Hippocampal formation (tissue), 2 donors: ENCODE results near the gene PARP12.

Source experiments
- DNase-seq, 2 donors: peaks; one replicate each; lab custom pipeline; 2025; lab: John Stamatoyannopoulos, UW

The PARP12 gene

DNA sequence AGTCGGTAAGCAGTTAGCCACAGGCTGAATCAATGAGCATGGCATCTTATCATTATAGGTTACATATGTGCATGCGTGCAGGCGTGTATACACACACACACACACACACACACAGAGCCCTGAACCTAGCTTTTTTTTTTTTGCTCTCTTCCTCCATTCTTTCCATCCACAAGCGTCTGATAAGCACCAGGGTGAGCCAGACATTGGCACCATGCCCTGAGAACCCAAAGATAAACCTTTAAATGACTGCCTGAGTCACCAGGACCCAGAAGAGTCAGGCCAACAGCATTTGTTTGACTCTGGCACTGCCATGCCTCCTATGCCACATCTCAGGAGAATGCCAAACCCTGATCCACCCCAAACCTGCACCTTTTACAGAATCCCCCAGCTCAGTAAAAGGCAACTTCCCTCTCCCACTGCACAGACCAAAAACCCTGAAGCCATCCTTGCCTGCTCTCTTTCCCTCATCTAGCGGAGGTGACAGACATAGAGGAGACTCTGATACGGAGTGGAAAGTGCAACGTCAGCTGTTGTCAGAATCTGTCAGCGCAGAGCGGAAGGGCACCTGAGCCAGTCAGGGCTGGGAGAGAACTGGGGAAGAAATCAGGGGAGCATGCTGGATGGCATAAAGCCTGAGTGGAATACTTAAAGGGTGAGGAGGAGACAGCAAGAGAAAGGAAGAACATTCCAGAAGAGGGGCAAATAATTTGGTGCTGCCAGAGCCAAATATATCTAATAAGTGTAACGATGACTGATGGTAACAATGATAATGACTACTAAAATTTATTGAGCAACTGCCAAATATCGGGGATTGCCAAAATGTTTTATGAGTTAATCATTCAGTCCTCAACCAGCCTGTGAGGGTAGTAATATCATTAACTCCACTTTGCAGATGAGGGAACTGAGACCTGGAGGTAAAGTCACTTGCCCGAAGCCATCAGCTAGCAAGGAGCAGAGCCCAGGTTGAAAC, 3.2 kb downstream of the PARP12 start:
- no peak for DNase-seq

DNA sequence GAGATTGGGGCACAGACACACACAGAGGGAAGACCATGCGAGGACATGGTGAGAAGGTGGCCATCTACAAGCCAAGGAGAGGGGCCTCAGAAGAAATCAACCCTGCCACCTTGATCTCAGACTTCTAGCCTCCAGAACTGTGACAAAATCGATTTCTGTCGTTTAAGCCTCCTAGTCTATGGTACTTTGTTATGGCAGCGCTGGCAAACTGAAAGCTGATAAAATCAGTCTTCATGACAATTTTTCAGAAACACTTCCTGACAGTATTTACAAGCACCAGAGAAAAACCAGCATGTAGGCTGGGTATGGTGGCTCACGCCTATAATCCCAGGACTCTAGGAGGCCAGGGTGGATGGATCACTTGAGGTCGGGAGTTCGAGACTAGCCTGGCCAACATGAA, 4.2 kb downstream of the PARP12 start:
- DNase-seq, result no peak

DNA sequence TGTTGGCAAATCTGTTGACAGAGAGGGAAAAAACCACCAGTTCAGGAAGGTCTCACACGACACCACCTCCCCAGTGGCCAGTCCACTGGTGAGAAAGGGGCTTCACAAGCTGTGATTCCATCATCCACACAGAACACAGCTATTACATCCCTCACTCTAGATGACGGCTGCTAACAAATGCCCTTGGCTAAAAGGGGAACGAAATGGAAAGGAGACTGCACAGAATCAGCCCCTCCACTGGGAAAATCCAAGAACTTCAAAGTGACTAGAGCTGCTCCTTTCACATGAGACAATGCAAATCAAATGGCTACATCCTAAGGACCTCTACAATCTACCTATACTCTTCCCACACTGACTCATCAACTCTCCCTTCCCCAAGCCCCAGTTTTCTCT, 5.6 kb downstream of the PARP12 start:
- DNase-seq, result no peak

DNA sequence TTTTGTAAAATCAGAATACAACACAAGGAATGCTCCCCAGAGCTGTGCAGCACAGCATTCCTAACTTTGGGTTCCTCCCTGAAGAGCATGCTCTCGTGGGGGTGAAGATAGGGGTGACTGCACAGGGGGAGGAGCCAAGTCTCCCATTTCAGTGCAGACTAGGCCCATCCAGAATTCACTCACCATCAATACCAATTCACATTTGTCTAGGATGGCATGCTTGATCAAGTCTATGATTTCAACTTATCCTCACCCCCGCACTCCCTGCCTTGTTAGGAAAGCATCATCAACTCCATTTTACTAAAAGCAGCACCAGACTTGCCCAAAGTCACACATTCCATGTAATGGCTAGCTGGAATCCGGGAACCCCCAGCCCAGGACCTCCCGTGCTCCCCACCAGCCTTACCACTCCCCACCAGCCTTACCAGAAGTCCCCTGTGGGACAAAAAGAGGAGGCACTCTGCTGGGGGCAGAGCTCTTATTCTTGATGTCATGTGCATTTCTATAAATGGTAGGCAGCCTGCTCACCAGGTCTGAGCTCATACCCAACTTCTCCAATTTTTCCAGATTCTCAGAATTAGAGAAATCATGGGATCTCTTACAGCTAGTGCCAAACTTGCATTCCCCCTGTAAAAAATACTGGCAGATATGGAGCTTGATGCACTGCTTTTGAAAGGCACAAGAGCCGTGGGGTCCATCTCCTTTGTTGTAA, 6.2 kb downstream of the PARP12 start:
- no peak for DNase-seq

DNA sequence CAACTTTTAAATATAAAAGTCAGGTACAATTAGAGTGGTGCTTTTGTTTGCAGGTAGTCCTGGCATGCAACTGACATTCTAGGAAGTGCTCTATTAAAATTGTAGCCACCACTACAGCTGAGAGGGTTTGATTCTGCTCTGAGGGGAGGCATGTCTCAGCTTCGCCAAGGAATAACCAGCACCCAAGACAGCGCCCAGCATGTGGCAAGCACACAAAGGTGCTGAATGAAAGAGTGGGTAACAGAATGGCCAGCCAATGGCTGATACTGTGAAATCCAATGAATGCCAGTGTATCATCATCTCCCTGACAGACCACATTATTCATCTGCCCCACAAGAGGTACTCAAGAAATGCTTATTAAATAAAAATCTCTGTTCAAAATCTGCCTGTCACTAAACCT, 6.9 kb downstream of the PARP12 start:
- no peak for DNase-seq

DNA sequence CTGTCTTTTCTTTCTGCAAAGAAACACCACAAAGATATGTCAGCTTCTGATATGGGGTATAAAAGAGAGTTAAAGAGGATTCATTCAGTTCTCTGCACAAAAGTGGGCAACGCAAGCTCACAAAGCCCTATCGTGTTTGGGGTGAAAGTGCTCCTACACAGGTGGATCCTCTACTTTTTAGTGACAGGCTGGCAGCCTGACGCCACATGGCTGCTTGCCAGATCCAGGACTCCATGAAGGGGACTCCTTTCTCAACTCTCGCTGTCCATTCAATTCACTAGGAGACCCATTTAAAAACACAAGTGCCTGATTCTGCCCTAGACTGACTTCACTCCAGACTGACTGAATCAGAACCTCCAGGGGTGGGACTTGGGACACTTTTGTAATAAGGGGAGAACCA, 8.0 kb downstream of the PARP12 start:
- no peak for DNase-seq

DNA sequence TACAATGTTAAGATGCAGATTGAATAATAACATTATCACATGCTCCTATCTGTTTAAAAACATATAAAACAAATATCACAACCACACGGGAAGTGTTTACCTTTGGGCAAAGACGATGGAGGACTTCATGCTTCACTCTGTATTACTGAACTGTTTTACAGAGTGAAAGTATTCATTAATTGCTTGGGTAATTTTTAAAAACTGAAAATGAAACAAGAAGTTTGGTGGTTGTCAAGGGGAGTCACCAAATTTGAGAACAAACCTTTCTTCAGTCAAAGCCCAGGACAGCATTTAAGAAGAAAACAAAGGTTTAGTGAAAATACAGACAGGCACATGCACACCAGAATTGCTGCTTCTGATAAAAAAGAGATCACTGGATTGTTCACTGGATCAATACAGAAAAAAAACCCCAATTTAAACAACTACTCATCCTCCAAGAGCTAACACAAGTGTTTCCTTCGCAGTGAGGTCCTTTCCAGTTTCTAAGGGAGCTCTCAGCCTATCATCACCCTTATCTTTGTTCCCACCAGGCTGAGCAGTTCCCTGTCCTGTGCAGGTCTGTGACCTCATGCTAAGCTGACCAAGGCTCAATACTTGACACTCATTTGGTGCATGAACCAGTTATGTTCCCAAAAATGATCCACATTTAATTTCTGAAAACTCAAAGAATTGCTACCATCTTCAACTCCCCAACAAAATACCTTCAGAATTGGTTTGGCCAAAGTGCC, 8.8 kb downstream of the PARP12 start:
- no peak for DNase-seq

DNA sequence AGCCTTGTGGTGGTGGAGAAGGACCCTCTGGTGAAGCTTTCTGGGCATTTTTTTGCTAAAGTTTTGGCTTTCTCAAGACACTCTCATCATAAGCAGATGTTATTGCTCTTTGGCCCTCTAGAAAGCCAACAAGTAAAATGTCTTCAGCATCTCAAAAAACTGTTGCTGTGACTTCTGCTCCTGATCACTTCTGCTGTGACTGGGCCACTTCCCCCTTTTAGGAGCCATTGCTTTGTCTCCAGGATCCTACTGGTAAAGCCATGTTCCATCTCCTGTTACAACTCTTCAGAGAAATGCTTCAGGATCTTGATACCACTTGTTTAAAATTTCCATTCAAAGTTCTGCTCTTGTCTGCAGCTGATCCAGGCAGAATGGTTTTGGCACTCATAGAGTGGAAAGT, 10.9 kb downstream of the PARP12 start:
- no peak for DNase-seq

DNA sequence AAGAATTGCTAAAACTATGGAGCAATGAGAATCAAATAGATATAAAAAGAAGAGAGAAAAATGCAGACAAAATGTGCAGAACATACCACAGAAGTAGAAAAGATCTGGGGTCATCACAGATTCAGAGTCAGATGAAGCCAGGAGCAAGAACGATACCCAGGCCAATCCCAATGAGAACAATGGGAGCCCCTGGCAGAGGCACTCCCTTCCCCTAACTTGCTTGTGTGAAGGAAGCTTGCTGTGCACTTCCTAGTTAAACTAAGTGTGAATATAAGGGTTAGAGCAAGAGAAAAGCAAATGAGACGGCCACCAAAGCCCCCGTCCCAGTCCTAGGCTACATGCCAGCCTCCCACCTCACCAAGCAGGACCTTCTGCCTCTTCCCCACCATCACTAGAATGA, 12.7 kb downstream of the PARP12 start:
- DNase-seq, result no peak

DNA sequence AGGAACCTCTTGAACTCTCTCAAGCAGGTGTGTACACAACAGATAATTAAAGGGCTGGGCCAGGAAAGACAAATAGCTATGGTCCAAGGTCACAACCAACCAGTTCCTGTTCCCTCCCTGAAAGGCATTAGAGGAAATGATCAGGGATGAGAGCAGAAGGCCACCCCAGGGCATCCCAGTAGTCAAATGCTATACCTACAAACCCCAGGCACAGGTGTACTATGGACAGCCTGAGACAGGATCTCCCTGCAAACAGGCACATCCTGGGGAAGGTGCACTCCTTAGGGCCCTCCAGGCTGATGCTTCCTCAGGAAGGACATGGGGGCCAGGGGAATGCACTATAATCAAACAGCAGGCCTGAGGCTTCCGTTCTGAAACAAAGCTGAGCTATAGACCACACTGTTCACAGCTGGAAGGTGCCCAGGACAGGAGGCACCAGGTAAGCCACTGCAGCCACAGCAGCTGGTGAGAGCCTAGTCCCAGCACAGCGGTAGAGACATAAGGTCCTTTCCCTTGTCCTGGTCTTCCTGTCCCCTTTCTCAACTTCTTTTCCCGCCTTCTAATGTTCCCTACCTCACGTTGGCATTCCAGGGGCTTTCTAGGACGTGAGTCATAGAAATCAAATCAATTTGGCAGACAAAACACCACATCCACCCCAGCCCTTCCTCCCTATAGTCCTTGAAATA, 13.3 kb downstream of the PARP12 start:
- DNase-seq, result no peak

DNA sequence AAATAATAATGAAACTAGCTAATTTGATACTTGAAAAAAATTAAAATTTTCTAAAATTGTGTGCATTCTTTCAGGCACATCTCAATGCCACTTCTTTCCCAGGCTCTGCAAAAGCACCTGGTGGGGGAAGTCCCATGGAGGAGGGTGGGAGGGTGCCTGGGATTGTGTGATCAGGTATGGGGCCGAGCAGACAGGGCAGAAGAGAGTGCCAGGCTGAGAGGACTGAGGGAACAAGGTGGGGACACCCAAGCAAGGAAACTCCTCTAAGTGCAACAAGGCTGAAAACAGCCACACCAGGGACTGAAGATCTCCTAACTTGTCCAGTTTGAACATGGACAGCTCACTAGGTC, 13.8 kb downstream of the PARP12 start:
- DNase-seq, result no peak

DNA sequence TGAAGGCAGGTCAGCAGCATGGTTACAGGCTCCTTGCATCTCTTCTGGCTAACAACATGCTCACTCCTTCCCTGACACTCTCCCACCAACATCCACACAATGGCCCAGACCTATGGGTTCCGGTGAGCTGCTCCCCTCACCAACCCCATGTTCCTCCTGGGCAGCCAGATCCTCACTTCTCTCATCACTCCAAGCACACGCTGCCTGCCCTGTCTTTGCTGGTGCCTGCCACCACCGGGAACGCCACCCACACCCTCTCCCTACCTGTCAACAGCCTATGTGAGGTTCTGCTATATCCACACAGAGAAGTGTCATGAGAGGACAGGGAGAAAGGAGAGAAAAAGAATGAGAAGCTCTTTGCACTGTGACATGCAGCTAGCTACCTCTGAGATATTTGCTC, 14.6 kb downstream of the PARP12 start:
- DNase-seq, result no peak

DNA sequence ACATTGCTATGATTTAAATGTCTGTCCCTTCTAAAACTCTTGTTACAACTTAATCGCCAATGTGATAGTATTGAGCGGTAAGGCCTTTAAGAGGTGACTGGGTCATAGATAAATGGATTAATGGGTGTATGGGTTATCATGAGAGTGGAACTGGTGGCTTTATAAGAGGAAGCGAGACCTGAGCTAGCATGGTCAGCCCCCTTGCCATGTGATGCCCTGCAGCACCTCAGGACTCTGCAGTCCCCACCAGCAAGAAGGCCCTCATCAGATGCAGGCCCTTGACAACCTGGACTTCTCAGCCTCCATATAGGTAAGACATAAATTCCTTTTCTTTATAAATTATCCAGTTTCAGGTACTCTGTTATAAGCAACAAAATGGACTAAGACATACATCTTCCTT, 15.6 kb downstream of the PARP12 start:
- no peak for DNase-seq

DNA sequence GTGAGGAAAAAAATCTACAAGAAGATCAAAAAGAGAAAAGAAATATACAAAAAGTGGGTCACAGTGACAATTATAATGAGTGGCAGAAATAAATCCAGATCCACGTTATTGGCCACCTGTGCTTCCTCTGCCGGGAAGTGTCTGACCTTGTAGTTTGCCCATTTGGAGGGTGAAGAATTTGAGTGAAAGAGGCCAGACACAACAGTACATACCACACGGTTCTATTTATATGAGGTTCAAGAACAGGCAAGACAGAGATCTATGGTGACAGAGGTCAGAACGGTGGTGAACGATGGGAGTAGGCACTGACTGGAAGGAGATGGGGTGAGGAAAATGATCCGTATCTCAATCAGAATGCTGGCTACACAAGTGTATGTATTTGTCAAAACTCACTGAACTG, 17.1 kb downstream of the PARP12 start:
- no peak for DNase-seq

DNA sequence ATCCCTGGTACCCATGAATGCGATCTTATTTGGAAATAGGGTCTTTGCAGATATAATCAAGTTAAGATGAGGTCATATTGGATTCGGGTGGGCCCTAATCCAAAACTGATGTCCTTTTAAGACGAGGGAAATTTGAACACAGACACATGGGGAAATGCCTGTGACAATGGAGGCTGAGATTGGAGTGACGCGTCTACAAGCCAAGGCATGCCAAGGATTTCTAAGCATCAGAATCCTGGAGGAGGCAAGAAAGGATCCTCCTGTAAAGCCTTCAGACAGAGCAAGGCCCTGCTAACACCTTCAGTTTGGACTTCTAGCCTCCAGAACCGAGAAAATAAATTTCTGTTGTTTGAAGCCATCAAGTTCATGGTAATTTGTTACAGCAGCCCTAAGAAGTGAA, 18.5 kb downstream of the PARP12 start:
- DNase-seq, result no peak

DNA sequence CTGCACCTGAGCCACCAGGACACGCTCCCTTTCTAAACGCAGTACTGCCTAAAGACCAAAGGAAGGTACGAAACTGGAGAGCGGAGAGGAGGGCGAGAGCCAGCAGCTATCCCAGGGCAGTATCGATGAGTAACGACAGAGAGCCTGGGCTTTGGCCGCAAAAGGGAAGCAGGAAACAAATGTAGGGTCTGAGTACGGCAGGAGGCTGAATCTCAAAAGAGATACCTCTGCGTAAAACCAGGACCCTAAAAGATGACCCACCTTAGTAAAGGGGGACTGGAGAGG, 20.4 kb downstream of the PARP12 start:
- DNase-seq, result no peak

DNA sequence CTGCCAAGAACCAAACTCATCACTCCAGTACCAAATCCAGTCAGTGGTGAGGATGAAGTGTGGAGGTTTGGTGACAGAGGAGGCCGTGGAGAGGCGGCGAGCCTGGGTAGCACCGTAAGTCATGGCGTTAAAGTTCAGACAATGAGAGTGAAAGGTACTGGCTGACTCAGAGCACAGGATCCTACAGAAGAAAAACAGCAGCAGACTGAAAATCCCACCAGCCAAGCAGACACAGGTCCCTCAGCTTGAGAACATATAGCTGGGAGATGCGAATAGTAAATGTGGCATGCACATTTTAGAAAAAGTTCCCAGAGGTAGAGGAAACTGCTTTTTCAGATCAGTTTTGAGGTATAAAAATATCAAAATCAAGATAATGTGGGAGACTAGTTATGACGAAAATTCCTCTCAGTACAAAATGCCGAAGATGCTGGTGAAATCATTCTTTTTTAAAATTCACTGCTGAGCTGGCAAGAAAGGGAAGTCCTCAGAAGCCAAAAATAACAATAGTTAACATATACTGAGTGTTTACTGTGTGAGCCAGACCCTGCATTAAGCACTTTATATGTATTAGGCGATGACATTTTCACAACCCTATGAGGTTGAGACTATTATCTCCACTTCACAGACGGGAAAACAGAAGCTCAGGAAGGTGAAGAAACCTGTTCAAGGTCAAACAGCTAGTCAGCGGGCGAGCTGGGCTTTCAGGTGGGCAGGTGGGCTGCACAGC, 20.9 kb downstream of the PARP12 start:
- DNase-seq, result no peak

DNA sequence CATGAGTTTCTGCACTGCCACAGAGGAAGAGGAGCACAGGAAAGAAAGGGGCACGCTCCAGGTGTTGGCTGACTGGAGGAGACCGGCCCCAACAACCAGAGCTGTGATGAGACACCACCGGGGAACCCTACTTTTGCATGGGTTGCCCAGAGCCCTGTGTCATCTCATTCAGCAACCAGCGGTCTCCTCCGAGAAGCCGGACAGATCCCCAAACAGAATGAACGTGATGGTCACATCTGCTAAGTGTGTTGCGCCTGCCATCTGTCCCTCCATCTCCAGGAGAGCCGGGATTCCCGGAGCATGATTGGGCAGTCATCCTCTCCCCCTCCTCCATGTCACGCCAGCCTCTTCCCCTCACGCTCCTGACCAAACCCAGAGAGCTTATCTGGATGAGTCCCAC, 22.9 kb downstream of the PARP12 start:
- DNase-seq, result no peak

DNA sequence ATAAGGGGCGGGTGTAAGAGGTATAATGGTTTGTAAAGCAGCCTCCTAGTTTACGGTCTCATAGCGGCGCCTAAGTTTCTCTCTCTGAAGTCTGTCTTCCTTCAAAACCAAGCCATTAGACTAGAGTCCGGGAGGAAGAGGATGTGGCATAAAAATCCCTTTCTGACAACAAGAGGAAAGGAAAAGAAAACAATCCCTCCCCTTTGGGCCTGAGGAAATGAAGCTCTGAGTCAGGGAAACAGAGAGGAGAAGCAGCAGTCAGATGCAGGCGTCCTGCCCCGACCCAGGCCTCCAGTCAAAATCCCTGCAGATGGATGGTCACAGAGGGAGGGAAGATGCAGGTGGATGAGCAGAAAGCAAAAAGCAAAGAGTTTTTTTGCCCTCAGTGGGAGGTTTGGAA, 23.7 kb downstream of the PARP12 start:
- DNase-seq, result no peak

DNA sequence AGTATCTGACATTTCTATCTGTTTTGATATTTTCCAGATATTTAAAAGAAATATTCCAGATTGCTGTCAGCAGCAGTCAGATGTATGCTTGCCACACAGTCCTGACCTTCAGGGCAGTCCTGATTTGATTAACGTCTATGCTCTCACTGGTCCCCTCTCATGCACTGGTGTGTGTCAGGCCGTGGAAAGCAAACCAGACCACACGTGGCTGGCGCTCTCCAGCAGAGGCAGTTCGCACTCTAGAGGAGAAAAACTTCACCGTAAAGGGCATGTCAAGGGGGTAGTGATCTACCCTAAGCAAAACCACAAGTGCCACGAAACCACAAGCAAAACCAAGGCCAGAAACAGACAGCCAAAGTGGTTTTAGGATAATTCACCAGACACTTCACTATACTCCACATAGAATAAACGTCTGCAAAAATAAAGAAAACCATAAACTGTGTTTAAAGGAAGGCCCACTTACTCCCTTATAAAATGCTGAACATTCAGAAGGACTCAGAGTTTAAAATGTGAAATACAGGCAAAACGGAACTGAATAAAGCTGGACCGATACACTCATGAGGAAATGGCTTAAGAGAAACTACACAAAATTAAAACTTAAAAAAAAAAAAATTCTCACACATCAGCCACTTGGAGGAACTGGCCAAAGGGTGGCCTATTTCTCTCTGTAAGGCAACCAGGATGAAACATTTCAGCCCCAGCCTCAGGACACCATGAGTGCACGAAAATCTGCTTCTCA, 26.4 kb downstream of the PARP12 start:
- DNase-seq, result no peak
